ENCODE results near the gene PRPF40A. TPM values are rescaled to one million over a fixed set of nuclear protein-coding genes. Genes with fewer than 3 reads are reported as not detected.

Gene PRPF40A
- total RNA-seq, 1 experiment from 2014 or later: 79.0 TPM

DNA sequence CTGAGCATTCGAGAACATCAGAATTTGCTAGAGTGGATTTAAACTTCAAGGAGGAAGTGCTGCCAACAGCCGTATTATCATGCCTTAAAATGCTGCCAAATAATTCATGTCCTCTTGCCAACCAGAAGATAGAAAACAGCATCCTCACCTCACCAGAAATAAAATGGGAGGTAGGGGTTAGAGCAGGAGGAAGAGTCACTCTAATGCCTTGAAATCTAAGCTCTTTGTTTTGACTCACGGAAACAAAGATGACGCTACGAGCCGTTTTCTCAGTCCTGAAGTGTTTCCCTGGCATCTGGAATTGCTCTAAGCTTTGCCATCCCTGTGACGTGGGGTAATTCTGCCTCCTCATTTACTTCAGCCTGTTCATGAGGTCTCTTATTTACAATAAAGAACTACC lies 97.1 kb downstream of the PRPF40A start:
- no peak for DNase-seq (ENCODE audit: low spot score)

DNA sequence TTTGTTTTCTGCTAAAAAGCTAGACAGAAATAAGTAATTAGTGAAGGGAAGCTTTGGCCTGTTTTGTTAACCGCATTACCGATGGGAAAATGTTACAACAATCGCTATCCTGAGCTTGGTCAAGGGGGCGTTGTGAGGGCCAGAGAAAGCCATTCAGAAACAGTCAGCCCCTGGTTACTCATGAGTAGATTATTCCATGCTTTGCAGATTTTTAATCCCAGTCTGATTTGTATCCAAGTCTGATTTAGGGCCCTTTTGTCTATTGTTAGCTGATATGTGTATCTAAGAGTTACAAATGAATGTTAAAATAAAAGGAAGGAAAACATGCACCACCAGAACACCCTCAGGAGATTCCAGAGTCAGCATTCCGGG lies 99.1 kb downstream of the PRPF40A start:
- no peak for DNase-seq (ENCODE audit: low spot score)

GRCh38 chr2:152617456-152618192 lies 99.6 kb downstream of the PRPF40A start:
- DNase-seq (ENCODE audit: low spot score): no peak

- DNase-seq (ENCODE audit: low spot score): no peak
These were observed 102.1 kb downstream of the PRPF40A start for GRCh38 chr2:152615177-152615576.

- no peak for DNase-seq (ENCODE audit: low spot score)
These were observed 104.0 kb downstream of the PRPF40A start for GRCh38 chr2:152613235-152613634.

- DNase-seq (ENCODE audit: low spot score): peak; percentile 24
These were observed 105.6 kb downstream of the PRPF40A start for GRCh38 chr2:152611458-152612231.

DNA sequence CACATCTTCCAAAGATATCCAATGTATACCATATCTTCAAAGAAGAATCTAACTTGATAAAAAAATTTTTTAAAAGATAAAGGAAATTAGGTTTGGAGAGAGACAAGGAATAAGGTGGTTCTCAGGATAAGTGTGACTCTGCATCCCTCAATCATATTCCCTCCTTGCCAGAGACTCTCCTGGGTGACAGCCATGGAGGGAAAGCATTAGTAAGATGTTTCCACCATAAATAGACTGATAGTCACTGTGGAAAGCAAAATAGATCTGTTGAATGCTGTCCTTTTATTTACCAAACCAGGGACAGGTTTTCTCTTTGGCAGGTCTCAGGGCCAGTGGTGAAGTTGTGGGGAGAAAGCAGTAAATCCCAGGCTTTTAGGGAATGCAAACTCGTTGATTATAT lies 107.6 kb downstream of the PRPF40A start:
- no peak for DNase-seq (ENCODE audit: low spot score)

DNA sequence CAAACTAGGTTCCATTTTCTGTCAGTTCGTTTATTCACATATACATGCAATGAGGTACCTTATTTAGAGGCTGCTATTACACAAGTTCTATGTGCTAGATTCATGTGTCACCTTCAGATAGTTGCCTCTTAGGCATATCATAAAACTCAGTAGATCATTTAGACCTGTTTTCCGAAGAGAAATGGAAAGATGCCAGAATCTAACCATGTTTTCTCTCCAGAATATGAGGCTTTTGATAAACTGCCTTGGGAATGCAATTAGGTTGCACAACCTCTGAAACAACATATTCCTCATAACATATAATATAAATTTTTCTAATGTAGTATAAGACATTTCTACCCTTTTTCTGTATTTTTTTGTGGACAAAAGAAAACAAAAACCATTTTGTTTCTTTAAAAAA lies 108.1 kb downstream of the PRPF40A start:
- no peak for DNase-seq (ENCODE audit: low spot score)

- no peak for DNase-seq (ENCODE audit: low spot score)
These were observed 109.4 kb downstream of the PRPF40A start for GRCh38 chr2:152607793-152608300.

- no peak for DNase-seq (ENCODE audit: low spot score)
These were observed 110.3 kb downstream of the PRPF40A start for GRCh38 chr2:152606941-152607340.

DNA sequence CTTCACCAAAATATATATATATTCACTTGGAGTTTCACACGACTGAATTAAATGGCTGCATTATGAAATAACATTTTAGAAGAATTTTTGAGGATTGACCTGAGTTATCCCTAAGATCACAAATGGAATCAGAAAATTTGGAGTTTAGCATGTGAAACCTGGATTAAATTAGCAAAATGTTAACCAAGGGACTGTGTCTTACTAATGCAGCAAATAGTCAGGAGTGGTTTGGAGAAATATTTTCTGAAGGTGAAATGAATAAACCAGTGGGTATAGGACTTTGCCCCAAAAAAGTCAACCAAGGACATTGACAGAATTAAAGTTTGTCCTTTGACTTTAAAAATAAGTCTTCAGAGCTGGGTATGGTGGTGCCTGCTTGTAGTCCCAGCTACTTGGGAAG lies 111.2 kb downstream of the PRPF40A start:
- no peak for DNase-seq (ENCODE audit: low spot score)

- DNase-seq (ENCODE audit: low spot score): no peak
These were observed 114.1 kb downstream of the PRPF40A start for GRCh38 chr2:152603166-152603565.

DNA sequence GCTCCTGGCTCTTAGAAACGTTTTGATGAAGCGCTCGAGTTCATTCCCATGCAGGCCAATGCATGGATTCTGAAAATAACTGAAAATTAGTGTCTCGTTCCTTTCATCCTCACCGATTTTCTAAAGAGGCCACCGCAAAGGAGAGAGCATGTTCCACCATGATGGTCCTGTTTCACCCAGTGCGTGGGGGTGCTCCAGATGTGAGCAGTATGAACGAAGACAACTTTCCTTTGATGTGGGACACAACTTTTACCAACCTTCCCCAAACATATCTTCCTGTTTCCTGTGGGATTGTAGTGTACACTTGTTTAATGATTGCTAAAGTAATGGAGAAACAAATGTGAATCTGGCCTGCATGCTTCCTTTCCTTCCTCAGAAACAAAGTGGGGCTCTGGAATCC lies 114.5 kb downstream of the PRPF40A start:
- no peak for DNase-seq (ENCODE audit: low spot score)

Other genes starting within 250 kb of the PRPF40A start
- gene ARL6IP6, start 1.2 kb upstream of the PRPF40A start, total RNA-seq (2014; rRNA removed; shearing (Covaris generic)): 37.3 and 45.9 TPM in 2 replicates